Stimulated activated memory B cell treated with anti-CD40 and anti-IgM and Interleukin-4, amounts not matched to agents 10 μg/mL and 1 μg/mL and 100 μg/mL, for 72 hours (primary cell): ENCODE data around the gene KCNH6.
A peak's percentile ranks its signal among the peaks of the same experiment; 100 is the strongest.

ENCODE experiments used
- ATAC-seq: fragments of 150-1000 bp; cut with Tn5 transposase; 2 replicates; pipeline ENCODE4 v1.10.0; 2021
- H3K27ac Mint-ChIP-seq: one replicate; pipeline ENCODE4 v1.8.0; 2022; ENCODE audit warnings: mild to moderate bottlenecking, mixed read lengths
- H3K27me3 Mint-ChIP-seq: one replicate; pipeline ENCODE4 v1.8.0; 2022; ENCODE audit warnings: mixed read lengths
- H3K36me3 Mint-ChIP-seq: one replicate; pipeline ENCODE4 v1.8.0; 2022; ENCODE audit warnings: mixed read lengths
- H3K4me1 Mint-ChIP-seq: one replicate; pipeline ENCODE4 v1.8.0; 2022; ENCODE audit warnings: mixed read lengths
- H3K4me3 Mint-ChIP-seq: one replicate; pipeline ENCODE4 v1.8.0; 2022; ENCODE audit warnings: mild to moderate bottlenecking, moderate library complexity, mixed read lengths
- H3K9me3 Mint-ChIP-seq: one replicate; pipeline ENCODE4 v1.8.0; 2022; ENCODE audit warnings: mixed read lengths

KCNH6 gene

GRCh38 chr17:63567229-63567628, 44.1 kb downstream of the KCNH6 start:
- no peaks in the 10 kb centered on the region for H3K9me3 Mint-ChIP-seq
- H3K27ac Mint-ChIP-seq, result no peak overlapping the region
- peaks cover 15% of the 10 kb centered on the region for H3K36me3 Mint-ChIP-seq
- H3K27me3 Mint-ChIP-seq, result no peaks in the 10 kb centered on the region
- peaks cover 57% of the 10 kb centered on the region for H3K4me1 Mint-ChIP-seq
- no peak overlapping the region for H3K4me3 Mint-ChIP-seq
- no peak for ATAC-seq

DNA sequence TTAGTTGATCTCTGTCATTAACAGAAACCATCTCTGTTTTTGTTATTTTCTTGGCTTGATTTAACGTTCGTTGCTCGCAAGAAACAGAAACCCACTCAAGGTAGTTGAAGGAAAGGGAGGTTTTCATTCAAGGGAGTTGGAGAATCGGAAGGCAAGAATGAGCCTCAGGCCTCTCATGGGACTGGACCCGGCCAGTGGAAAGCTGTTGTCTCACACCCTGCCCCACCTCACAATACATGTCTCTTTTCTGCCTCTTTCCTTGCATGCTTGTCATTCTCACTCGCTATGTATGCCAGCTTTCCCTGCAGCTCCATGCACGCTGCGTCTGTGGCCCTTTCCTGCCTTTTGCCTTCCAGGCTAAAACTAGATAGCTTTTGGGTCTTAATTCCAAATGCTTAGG, 45.4 kb downstream of the KCNH6 start:
- peaks cover 15% of the 10 kb centered on the region for H3K36me3 Mint-ChIP-seq
- no peaks in the 10 kb centered on the region for H3K27me3 Mint-ChIP-seq
- H3K4me3 Mint-ChIP-seq, result no peak overlapping the region
- H3K4me1 Mint-ChIP-seq, result peaks cover 53% of the 10 kb centered on the region
- ATAC-seq, result no peak
- no peaks in the 10 kb centered on the region for H3K9me3 Mint-ChIP-seq
- H3K27ac Mint-ChIP-seq, result no peak overlapping the region

DNA sequence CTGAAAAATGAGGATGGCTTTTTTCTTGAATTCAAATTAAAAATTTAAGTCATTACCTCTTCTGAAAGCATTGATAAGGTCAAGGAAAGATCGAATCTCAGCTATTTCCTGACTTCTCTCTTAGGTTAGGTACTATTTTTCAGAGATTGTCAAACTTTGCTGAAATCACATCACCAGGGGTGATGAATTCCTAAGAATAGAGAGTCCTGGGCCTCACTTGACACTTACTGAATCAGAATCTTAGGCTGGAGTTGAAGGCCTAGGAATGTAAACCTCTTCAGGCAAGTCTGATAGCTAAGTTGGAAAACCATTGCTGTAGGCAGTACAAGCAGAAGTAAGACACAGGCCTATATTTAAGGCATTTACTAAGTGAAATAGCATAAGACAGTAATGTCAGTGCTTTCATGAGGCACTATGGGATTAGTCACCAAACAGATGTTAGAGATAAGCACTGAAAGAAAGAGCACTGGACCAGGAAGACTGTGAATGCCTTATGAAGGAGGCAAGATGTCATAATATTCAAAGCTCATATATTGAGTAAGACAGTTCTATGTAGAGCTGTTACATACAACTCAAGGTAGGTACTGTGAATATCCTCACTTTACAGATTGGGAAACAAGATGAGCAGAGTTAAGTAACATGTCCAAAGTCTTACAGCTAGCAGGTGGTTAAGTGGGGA, 48.6 kb downstream of the KCNH6 start:
- Mint-ChIP-seq H3K27me3 (no peaks in the 10 kb centered on the region), H3K27ac (no peak overlapping the region), H3K4me1 (peaks cover 48% of the 10 kb centered on the region), H3K9me3 (no peaks in the 10 kb centered on the region), H3K4me3 (no peak overlapping the region), H3K36me3 (peaks cover 15% of the 10 kb centered on the region)
- no peak for ATAC-seq

GRCh38 chr17:63573634-63574033, 50.5 kb downstream of the KCNH6 start:
- Mint-ChIP-seq H3K27ac (peak overlapping the region; percentile 17), H3K27me3 (no peaks in the 10 kb centered on the region), H3K4me1 (peaks cover 40% of the 10 kb centered on the region), H3K36me3 (peaks cover 15% of the 10 kb centered on the region), H3K9me3 (no peaks in the 10 kb centered on the region), H3K4me3 (no peak overlapping the region)
- ATAC-seq, result no peak

GRCh38 chr17:63578027-63578768, 55.0 kb downstream of the KCNH6 start:
- Mint-ChIP-seq H3K4me3 (no peak overlapping the region), H3K27ac (no peak overlapping the region), H3K9me3 (no peaks in the 10 kb centered on the region), H3K36me3 (peaks cover 37% of the 10 kb centered on the region), H3K4me1 (peaks cover 18% of the 10 kb centered on the region), H3K27me3 (no peaks in the 10 kb centered on the region)
- ATAC-seq, result no peak

DNA sequence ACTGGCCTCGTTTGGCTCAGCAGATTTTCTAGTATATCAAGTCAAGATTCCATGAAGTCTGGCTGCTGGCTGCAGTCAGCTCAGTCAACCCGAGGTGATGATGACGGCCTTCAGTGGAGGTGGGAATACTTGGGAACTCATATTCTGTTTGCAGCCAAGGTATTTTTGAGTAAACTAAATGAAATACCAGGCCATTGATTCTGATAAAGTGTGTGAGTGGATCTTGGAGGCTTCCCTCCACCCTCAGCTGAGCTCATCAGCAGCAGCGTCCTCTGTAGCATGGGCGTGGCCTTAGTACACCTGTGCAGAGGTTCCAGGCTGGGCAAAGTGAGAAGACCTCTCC, 55.6 kb downstream of the KCNH6 start:
- no peaks in the 10 kb centered on the region for H3K27me3 Mint-ChIP-seq
- peaks cover 41% of the 10 kb centered on the region for H3K36me3 Mint-ChIP-seq
- no peaks in the 10 kb centered on the region for H3K9me3 Mint-ChIP-seq
- H3K4me3 Mint-ChIP-seq, result no peak overlapping the region
- no peak overlapping the region for H3K27ac Mint-ChIP-seq
- no peak for ATAC-seq
- peaks cover 14% of the 10 kb centered on the region for H3K4me1 Mint-ChIP-seq

DNA sequence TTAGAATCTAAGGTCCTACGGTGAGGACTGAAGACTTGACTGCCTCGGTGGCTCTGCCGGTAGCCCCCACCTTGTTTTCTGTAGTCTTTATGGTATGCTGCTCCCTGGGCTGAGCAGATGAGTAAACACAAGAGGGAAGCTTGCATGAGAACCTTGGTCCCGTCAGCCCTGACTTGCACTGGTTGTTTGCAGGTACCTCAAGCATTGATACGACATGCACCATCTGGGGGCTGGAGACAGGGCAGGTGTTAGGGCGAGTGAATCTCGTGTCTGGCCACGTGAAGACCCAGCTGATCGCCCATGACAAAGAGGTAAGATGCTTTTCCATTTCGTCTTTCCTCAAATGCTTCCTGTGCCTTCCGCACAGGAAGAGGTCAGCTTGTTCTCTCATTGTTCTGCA, 56.5 kb downstream of the KCNH6 start:
- no peaks in the 10 kb centered on the region for H3K9me3 Mint-ChIP-seq
- ATAC-seq, result no peak
- peaks cover 8% of the 10 kb centered on the region for H3K4me1 Mint-ChIP-seq
- no peak overlapping the region for H3K27ac Mint-ChIP-seq
- peaks cover 44% of the 10 kb centered on the region for H3K36me3 Mint-ChIP-seq
- no peak overlapping the region for H3K4me3 Mint-ChIP-seq
- no peaks in the 10 kb centered on the region for H3K27me3 Mint-ChIP-seq

GRCh38 chr17:63587770-63588169, 64.6 kb downstream of the KCNH6 start:
- H3K36me3 Mint-ChIP-seq, result peaks cover 74% of the 10 kb centered on the region
- ATAC-seq, result no peak

DNA sequence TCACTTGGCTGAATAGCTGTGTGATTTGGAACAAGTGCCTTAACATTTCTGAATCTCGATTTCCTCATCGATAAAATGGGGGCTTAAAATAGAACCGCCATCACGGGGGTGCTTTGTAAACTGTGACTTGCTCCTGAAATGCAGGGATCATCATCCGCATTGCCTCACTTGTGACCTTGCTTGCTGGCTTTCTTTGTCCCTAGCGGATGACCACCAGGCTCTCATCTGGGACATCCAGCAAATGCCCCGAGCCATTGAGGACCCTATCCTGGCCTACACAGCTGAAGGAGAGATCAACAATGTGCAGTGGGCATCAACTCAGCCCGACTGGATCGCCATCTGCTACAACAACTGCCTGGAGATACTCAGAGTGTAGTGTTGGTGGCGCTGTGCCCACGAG, 65.6 kb downstream of the KCNH6 start:
- H3K36me3 Mint-ChIP-seq, result peaks cover 63% of the 10 kb centered on the region
- H3K9me3 Mint-ChIP-seq, result no peaks in the 10 kb centered on the region

More at GRCh38 chr17:63587770-63588169, 64.6 kb downstream of the KCNH6 start:
- H3K27ac Mint-ChIP-seq, result no peak overlapping the region
- no peaks in the 10 kb centered on the region for H3K27me3 Mint-ChIP-seq
- no peaks in the 10 kb centered on the region for H3K4me1 Mint-ChIP-seq
- H3K4me3 Mint-ChIP-seq, result no peak overlapping the region
- no peaks in the 10 kb centered on the region for H3K9me3 Mint-ChIP-seq

DNA sequence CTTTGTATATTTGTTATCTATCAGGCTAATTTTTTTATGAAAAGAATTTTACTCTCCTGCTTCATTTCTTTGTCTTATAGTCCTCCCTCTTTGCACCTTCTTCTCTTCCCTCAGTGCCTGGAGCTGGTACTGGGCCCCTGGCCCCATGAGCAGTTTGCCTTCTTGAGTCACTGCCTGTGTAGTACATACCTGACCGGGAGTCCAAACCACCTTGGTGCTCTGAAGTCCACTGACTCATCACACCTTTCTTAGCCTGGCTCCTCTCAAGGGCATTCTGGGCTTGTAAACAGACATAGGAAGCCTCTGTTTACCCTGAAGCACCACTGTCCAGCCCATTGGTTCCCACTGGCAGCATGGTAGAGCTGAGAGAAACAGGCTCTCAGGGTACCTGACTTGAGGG, 66.5 kb downstream of the KCNH6 start:
- Mint-ChIP-seq H3K27ac (no peak overlapping the region), H3K36me3 (peaks cover 61% of the 10 kb centered on the region), H3K9me3 (no peaks in the 10 kb centered on the region), H3K4me1 (no peaks in the 10 kb centered on the region), H3K27me3 (no peaks in the 10 kb centered on the region), H3K4me3 (no peak overlapping the region)
- no peak for ATAC-seq

More for the DNA sequence above, 65.6 kb downstream of the KCNH6 start:
- Mint-ChIP-seq H3K4me3 (no peak overlapping the region), H3K4me1 (no peaks in the 10 kb centered on the region), H3K27ac (no peak overlapping the region), H3K27me3 (no peaks in the 10 kb centered on the region)
- no peak for ATAC-seq

DNA sequence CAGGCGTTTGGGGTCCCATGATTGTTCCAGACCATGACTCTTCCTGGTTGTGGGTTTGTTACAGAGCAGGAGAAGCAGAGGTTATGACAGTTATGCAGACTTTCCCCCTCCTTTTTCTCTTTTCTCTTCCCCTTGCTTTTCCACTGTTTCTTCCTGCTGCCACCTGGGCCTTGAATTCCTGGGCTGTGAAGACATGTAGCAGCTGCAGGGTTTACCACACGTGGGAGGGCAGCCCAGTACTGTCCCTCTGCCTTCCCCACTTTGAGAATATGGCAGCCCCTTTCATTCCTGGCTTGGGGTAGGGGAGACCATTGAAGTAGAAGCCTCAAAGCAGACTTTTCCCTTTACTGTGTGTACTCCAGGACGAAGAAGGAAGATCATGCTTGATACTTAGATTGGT, 69.6 kb downstream of the KCNH6 start:
- peaks cover 48% of the 10 kb centered on the region for H3K36me3 Mint-ChIP-seq

GRCh38 chr17:63595132-63595531, 72.0 kb downstream of the KCNH6 start:
- H3K27me3 Mint-ChIP-seq, result no peaks in the 10 kb centered on the region
- peaks cover 4% of the 10 kb centered on the region for H3K4me1 Mint-ChIP-seq
- no peaks in the 10 kb centered on the region for H3K9me3 Mint-ChIP-seq
- no peak overlapping the region for H3K27ac Mint-ChIP-seq
- peaks cover 29% of the 10 kb centered on the region for H3K36me3 Mint-ChIP-seq
- no peak overlapping the region for H3K4me3 Mint-ChIP-seq
- ATAC-seq, result no peak

More for the DNA sequence above, 69.6 kb downstream of the KCNH6 start:
- Mint-ChIP-seq H3K9me3 (no peaks in the 10 kb centered on the region), H3K27me3 (no peaks in the 10 kb centered on the region), H3K4me1 (no peaks in the 10 kb centered on the region), H3K4me3 (no peak overlapping the region), H3K27ac (no peak overlapping the region)
- no peak for ATAC-seq
